GM23338 (cell line): Measurements from ENCODE around the gene SORD.

Experiments
- EZH2 ChIP-seq: fragments of 200-600 bp; sonication (generic); IDR thresholded peaks from one replicate; pipeline ENCODE4 v1.8.0; 2017; ENCODE audit warnings: antibody characterized with exemption, mild to moderate bottlenecking, low read depth; ENCODE audit not compliant: unreplicated experiment
- TF ChIP-seq, protein P1 (sequence below), 2 experiments: fragments of 200-600 bp in 1 of 2; sonication (generic) in 1 of 2; conservative IDR thresholded peaks; 2 replicates each; pipeline versions ENCODE4 v1.5.1 to v1.6.1; 2016 to 2017; ENCODE audit warnings: antibody characterized with exemption in 2 of 2, low read depth in 2 of 2, mild to moderate bottlenecking in 2 of 2, moderate library complexity in 1 of 2

DNA sequence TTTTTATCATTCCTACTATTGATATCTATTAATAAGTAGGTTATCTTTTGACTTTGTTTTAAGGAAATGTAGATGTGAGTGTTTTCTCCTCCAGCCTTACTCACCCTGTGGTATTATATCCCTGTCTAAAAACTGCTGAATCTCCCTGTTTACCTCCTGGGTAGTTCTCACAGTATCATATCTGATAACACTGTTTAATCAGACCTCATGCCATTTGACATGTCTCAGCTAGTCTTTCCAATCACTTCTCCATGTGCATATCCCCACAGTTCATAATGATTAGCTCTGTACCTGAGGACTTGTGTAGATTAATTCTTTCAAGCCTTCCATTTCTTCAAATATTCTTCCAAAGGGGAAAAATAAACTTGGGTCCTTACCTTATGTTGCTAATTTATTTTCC is 60.2 kb downstream of the SORD start:
- no peak for TF ChIP-seq EZH2
- TF ChIP-seq, protein P1, sequence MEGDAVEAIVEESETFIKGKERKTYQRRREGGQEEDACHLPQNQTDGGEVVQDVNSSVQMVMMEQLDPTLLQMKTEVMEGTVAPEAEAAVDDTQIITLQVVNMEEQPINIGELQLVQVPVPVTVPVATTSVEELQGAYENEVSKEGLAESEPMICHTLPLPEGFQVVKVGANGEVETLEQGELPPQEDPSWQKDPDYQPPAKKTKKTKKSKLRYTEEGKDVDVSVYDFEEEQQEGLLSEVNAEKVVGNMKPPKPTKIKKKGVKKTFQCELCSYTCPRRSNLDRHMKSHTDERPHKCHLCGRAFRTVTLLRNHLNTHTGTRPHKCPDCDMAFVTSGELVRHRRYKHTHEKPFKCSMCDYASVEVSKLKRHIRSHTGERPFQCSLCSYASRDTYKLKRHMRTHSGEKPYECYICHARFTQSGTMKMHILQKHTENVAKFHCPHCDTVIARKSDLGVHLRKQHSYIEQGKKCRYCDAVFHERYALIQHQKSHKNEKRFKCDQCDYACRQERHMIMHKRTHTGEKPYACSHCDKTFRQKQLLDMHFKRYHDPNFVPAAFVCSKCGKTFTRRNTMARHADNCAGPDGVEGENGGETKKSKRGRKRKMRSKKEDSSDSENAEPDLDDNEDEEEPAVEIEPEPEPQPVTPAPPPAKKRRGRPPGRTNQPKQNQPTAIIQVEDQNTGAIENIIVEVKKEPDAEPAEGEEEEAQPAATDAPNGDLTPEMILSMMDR (conservative IDR thresholded peaks at IDR 0.05; ENCODE audit: low read depth in 2 of 2): no peak
